ENCODE measurements around the gene GULP1.

The GULP1 gene

GRCh38 chr2:188340257-188340656 lies 48.6 kb downstream of the GULP1 start:
- DNase-seq (ENCODE audit: low read depth): no peak
- TF ChIP-seq CTCF (IDR thresholded peaks at IDR 0.05; ENCODE audit: control insufficient read depth, extremely low read depth, insufficient read depth): no peak
- H3K4me3 ChIP-seq (ENCODE audit: low read depth, low read length): no peak overlapping the region

- H3K4me3 ChIP-seq (ENCODE audit: low read depth, low read length): no peak overlapping the region
- no peak for TF ChIP-seq CTCF (IDR thresholded peaks at IDR 0.05; ENCODE audit: control insufficient read depth, extremely low read depth, insufficient read depth)
- no peak for DNase-seq (ENCODE audit: low read depth)
Observed at GRCh38 chr2:188345020-188345419, 53.3 kb downstream of the GULP1 start.

- no peak for TF ChIP-seq CTCF (IDR thresholded peaks at IDR 0.05; ENCODE audit: control insufficient read depth, extremely low read depth, insufficient read depth)
- DNase-seq (ENCODE audit: low read depth): no peak
- H3K4me3 ChIP-seq (ENCODE audit: low read depth, low read length): no peak overlapping the region
Observed at GRCh38 chr2:188345426-188345825, 53.8 kb downstream of the GULP1 start.

- TF ChIP-seq CTCF (IDR thresholded peaks at IDR 0.05; ENCODE audit: control insufficient read depth, extremely low read depth, insufficient read depth): no peak
- no peak overlapping the region for H3K4me3 ChIP-seq (ENCODE audit: low read depth, low read length)
- DNase-seq (ENCODE audit: low read depth): no peak
Observed at GRCh38 chr2:188345831-188346458, 54.3 kb downstream of the GULP1 start.

- no peak overlapping the region for H3K4me3 ChIP-seq (ENCODE audit: low read depth, low read length)
- TF ChIP-seq CTCF (IDR thresholded peaks at IDR 0.05; ENCODE audit: control insufficient read depth, extremely low read depth, insufficient read depth): no peak
- DNase-seq (ENCODE audit: low read depth): no peak
Observed at GRCh38 chr2:188349019-188349418, 57.3 kb downstream of the GULP1 start.

GRCh38 chr2:188353282-188353681 lies 61.6 kb downstream of the GULP1 start:
- H3K4me3 ChIP-seq (ENCODE audit: low read depth, low read length): no peak overlapping the region
- no peak for TF ChIP-seq CTCF (IDR thresholded peaks at IDR 0.05; ENCODE audit: control insufficient read depth, extremely low read depth, insufficient read depth)
- DNase-seq (ENCODE audit: low read depth): no peak
